GM21360 (cell line): Measurements from ENCODE around the gene ARFGAP3.
"Not testable (repeated sequence)": the region's sequence is repeated elsewhere in the genome, so short reads cannot be mapped to it uniquely, and the experiment has no call there.

Source experiments
- ATAC-seq: cut with Tn5 transposase; IDR thresholded peaks from one replicate; pipeline ENCODE4 v1.9.1; 2021; ENCODE audit warnings: mild to moderate bottlenecking, moderate library complexity; ENCODE audit not compliant: unreplicated experiment

The ARFGAP3 gene

GRCh38 chr22:42799061-42799460, 58.0 kb downstream of the ARFGAP3 start:
- ATAC-seq = no peak

- no peak for ATAC-seq
These were observed 60.1 kb downstream of the ARFGAP3 start for GRCh38 chr22:42797011-42797410.

GRCh38 chr22:42796081-42796480, 61.0 kb downstream of the ARFGAP3 start:
- ATAC-seq = no peak

- no peak for ATAC-seq
These were observed 62.2 kb downstream of the ARFGAP3 start for GRCh38 chr22:42794551-42795510.

GRCh38 chr22:42793848-42794405, 63.1 kb downstream of the ARFGAP3 start:
- no peak for ATAC-seq

GRCh38 chr22:42792909-42793847, 63.9 kb downstream of the ARFGAP3 start:
- ATAC-seq = no peak

- no peak for ATAC-seq
These were observed 64.6 kb downstream of the ARFGAP3 start for GRCh38 chr22:42792453-42792908.

GRCh38 chr22:42791721-42792452, 65.2 kb downstream of the ARFGAP3 start:
- no peak for ATAC-seq

GRCh38 chr22:42788466-42788865, 68.6 kb downstream of the ARFGAP3 start:
- no peak for ATAC-seq

- no peak for ATAC-seq
These were observed 69.1 kb downstream of the ARFGAP3 start for GRCh38 chr22:42788021-42788420.

GRCh38 chr22:42787357-42787736, 69.7 kb downstream of the ARFGAP3 start:
- no peak for ATAC-seq

- ATAC-seq = no peak
These were observed 70.3 kb downstream of the ARFGAP3 start for GRCh38 chr22:42786606-42787356.

GRCh38 chr22:42785706-42786499, 71.2 kb downstream of the ARFGAP3 start:
- ATAC-seq = no peak

- not testable (repeated sequence) for ATAC-seq
These were observed 74.8 kb downstream of the ARFGAP3 start for GRCh38 chr22:42782306-42782705.

- no peak for ATAC-seq
These were observed 77.0 kb downstream of the ARFGAP3 start for GRCh38 chr22:42780070-42780540.

- ATAC-seq = no peak
These were observed 79.9 kb downstream of the ARFGAP3 start for GRCh38 chr22:42777126-42777525.

GRCh38 chr22:42773167-42773566, 83.9 kb downstream of the ARFGAP3 start:
- ATAC-seq = no peak

- ATAC-seq = no peak
These were observed 84.4 kb downstream of the ARFGAP3 start for GRCh38 chr22:42772647-42773046.
